Lung (tissue), 12 donors: ENCODE measurements around the gene MYL6B. TPM values are rescaled to one million over a fixed set of nuclear protein-coding genes. Genes with fewer than 3 reads are reported as not detected.

Experiments used
- ATAC-seq: fragments of 200-7000 bp; cut with Tn5 transposase; one replicate; pipeline ENCODE4 v1.9.1; 2020; ENCODE audit warnings: moderate number of reproducible peaks; ENCODE audit not compliant: insufficient read depth, low FRiP score
- DNase-seq, 3 donors: peaks; one replicate each; pipeline ENCODE4 v3.0.0-alpha.2; 2013 to 2017
- H3K27ac ChIP-seq, 2 donors: one replicate each; pipeline ENCODE4 v1.5.1; 2013; ENCODE audit warnings: mild to moderate bottlenecking in 2 of 2, moderate library complexity in 2 of 2, control low read depth in 1 of 2, inconsistent platforms in 1 of 2, low read depth in 1 of 2, low read length in 1 of 2
- H3K27me3 ChIP-seq, 3 donors: one replicate each; pipeline ENCODE4 v1.5.1; 2013; ENCODE audit warnings: low read length in 2 of 3; ENCODE audit not compliant: control insufficient read depth in 3 of 3, insufficient read depth in 3 of 3
- H3K36me3 ChIP-seq, 4 donors: one replicate each; pipeline ENCODE4 v1.5.1; 2013; ENCODE audit warnings: low read length in 4 of 4, mild to moderate bottlenecking in 1 of 4, moderate library complexity in 1 of 4; ENCODE audit not compliant: control insufficient read depth in 4 of 4, insufficient read depth in 4 of 4
- H3K4me1 ChIP-seq, 5 donors: one replicate each; pipeline ENCODE4 v1.5.1; 2013; ENCODE audit warnings: low read length in 5 of 5, mild to moderate bottlenecking in 2 of 5, moderate library complexity in 1 of 5; ENCODE audit not compliant: control insufficient read depth in 5 of 5, insufficient read depth in 5 of 5
- H3K4me3 ChIP-seq: one replicate; pipeline ENCODE4 v1.5.1; 2013; ENCODE audit warnings: mild to moderate bottlenecking, control low read depth, moderate library complexity
- H3K9ac ChIP-seq, 2 donors: one replicate each; pipeline ENCODE4 v1.5.1; 2013; ENCODE audit warnings: low read length in 2 of 2, control low read depth in 1 of 2; ENCODE audit not compliant: insufficient read depth in 1 of 2
- H3K9me3 ChIP-seq, 4 donors: one replicate each; pipeline ENCODE4 v1.5.1; 2013; ENCODE audit warnings: low read length in 3 of 4, mild to moderate bottlenecking in 1 of 4, moderate library complexity in 1 of 4; ENCODE audit not compliant: control insufficient read depth in 4 of 4, insufficient read depth in 3 of 4
- CTCF ChIP-seq: IDR thresholded peaks from 2 replicates; pipeline ENCODE4 v1.5.1; 2012; ENCODE audit warnings: mild to moderate bottlenecking; ENCODE audit errors: control extremely low read depth, extremely low read depth
- WGBS, 2 donors: extraction: QIAGEN DNeasy Blood & Tissue Kit; methylation state at CpG; one replicate each; pipeline ENCODE4 v1.1.7; 2013; 5-methylcytosine and 5-hydroxymethylcytosine counted together
- polyA plus RNA-seq, 2 donors: library from polyadenylated mRNA; stranded (reverse); fragments of 200-250 nt; gene quantifications; one replicate each; pipeline ENCODE4 v1.2.1, GENCODE V29; 2013
- total RNA-seq, 2 donors: library from RNA; depleted of rRNA in 1 of 2; stranded (reverse); fragments of >200 nt in 1 of 2; gene quantifications; one replicate each; pipeline ENCODE4 v1.2.1, GENCODE V29; 2014 to 2021
- donor health status: control.
- donor health status: control.
- donor health status: Bipolar disorder and iron deficiency.
- donor health status: healthy.
- donor health status: DM: yes; HTN: yes; CAD: no.

The MYL6B gene
- total and polyA plus RNA-seq, 4 donors: 20.7 to 46.1 (median 39.7) TPM

- no peak overlapping the region for H3K9ac ChIP-seq
- H3K27ac ChIP-seq: no peak overlapping the region
- H3K4me3 ChIP-seq: no peak overlapping the region
- TF ChIP-seq CTCF: no peak
- H3K36me3 ChIP-seq: peaks cover 16 to 69% (median 57%) of the 10 kb centered on the region in 4 donors
- no peaks in the 10 kb centered on the region for H3K9me3 ChIP-seq
- no peaks in the 10 kb centered on the region for H3K27me3 ChIP-seq
- no peak for DNase-seq
- ATAC-seq: no peak
- 77 to 82% methylated on average over 4 of the region's 4 CpGs for WGBS, 2 donors
- H3K4me1 ChIP-seq: peaks cover 0 to 9% (median 5%) of the 10 kb centered on the region in 5 donors
These were observed 13.0 kb downstream of the MYL6B start for GRCh38 chr12:56165369-56165768.

GRCh38 chr12:56169229-56169759, 16.9 kb downstream of the MYL6B start:
- Histone ChIP-seq H3K27ac (no peak overlapping the region), H3K4me3 (no peak overlapping the region), H3K4me1 (no peaks in the 10 kb centered on the region), H3K9me3 (no peaks in the 10 kb centered on the region), H3K9ac (no peak overlapping the region), H3K27me3 (no peaks in the 10 kb centered on the region), H3K36me3 (peaks cover 40 to 69% (median 58%) of the 10 kb centered on the region in 4 donors)
- no peak for TF ChIP-seq CTCF
- ATAC-seq: no peak
- no peak for DNase-seq
- 74% methylated on average over 11 of the region's 11 CpGs for WGBS, 2 donors

GRCh38 chr12:56172839-56173238, 20.5 kb downstream of the MYL6B start:
- Histone ChIP-seq H3K4me1 (no peaks in the 10 kb centered on the region), H3K36me3 (peaks cover 41 to 61% (median 54%) of the 10 kb centered on the region in 4 donors)

More at GRCh38 chr12:56172839-56173238, 20.5 kb downstream of the MYL6B start:
- ATAC-seq: no peak
- WGBS, 2 donors: 90% methylated on average over 7 of the region's 7 CpGs
- no peak for TF ChIP-seq CTCF
- no peak for DNase-seq
- Histone ChIP-seq H3K9ac (no peak overlapping the region), H3K9me3 (no peaks in the 10 kb centered on the region), H3K4me3 (no peak overlapping the region), H3K27me3 (no peaks in the 10 kb centered on the region), H3K27ac (no peak overlapping the region)
